MG63 (cell line): ENCODE results near the gene MORN5. TPM values are rescaled to one million over a fixed set of nuclear protein-coding genes. Genes with fewer than 3 reads are reported as not detected.

Source experiments
- DNase-seq: peaks from one replicate; pipeline ENCODE4 v3.0.0-alpha.2; 2020
- H3K27me3 ChIP-seq: fragments of 250-450 bp; sonication (Bioruptor Pico); 2 replicates; pipeline ENCODE4 v1.5.1; 2020; ENCODE audit warnings: mild to moderate bottlenecking, moderate library complexity
- H3K36me3 ChIP-seq: fragments of 250-450 bp; sonication (Bioruptor Pico); 2 replicates; pipeline ENCODE4 v1.5.1; 2020; ENCODE audit warnings: mild to moderate bottlenecking, moderate library complexity
- H3K4me3 ChIP-seq: fragments of 250-450 bp; sonication (Bioruptor Pico); 2 replicates; pipeline ENCODE4 v1.5.1; 2020; ENCODE audit warnings: mild to moderate bottlenecking, moderate library complexity
- H3K9me3 ChIP-seq: fragments of 250-450 bp; sonication (Bioruptor Pico); 2 replicates; pipeline ENCODE4 v1.5.1; 2020; ENCODE audit warnings: mild to moderate bottlenecking, moderate library complexity
- total RNA-seq: library from RNA; depleted of rRNA; stranded (reverse); fragments of >200 nt; shearing (Covaris generic); gene quantifications from 2 replicates; pipeline ENCODE4 v1.2.3, GENCODE V29; 2014; ENCODE audit warnings: low replicate concordance

Gene MORN5
- total RNA-seq, 1 experiment from 2014 or later, result not detected

- no peak for DNase-seq
- H3K36me3 ChIP-seq, result no peaks in the 10 kb centered on the region
- H3K4me3 ChIP-seq, result no peak overlapping the region
- no peaks in the 10 kb centered on the region for H3K9me3 ChIP-seq
- no peaks in the 10 kb centered on the region for H3K27me3 ChIP-seq
These were observed 26.3 kb upstream of the MORN5 start for GRCh38 chr9:122133263-122133983.

- Histone ChIP-seq H3K36me3 (no peaks in the 10 kb centered on the region), H3K9me3 (no peaks in the 10 kb centered on the region), H3K27me3 (no peaks in the 10 kb centered on the region), H3K4me3 (no peak overlapping the region)
- no peak for DNase-seq
These were observed 25.6 kb upstream of the MORN5 start for GRCh38 chr9:122133984-122134535.

- Histone ChIP-seq H3K36me3 (no peaks in the 10 kb centered on the region), H3K4me3 (no peak overlapping the region), H3K27me3 (no peaks in the 10 kb centered on the region), H3K9me3 (no peaks in the 10 kb centered on the region)
- DNase-seq, result no peak
These were observed 24.7 kb upstream of the MORN5 start for GRCh38 chr9:122134822-122135528.

GRCh38 chr9:122135529-122135859 lies 24.2 kb upstream of the MORN5 start:
- H3K9me3 ChIP-seq, result no peaks in the 10 kb centered on the region
- no peak overlapping the region for H3K4me3 ChIP-seq
- DNase-seq, result no peak
- H3K27me3 ChIP-seq, result no peaks in the 10 kb centered on the region
- no peaks in the 10 kb centered on the region for H3K36me3 ChIP-seq

GRCh38 chr9:122138560-122139268 lies 21.0 kb upstream of the MORN5 start:
- peaks cover 9% of the 10 kb centered on the region for H3K36me3 ChIP-seq
- no peak overlapping the region for H3K4me3 ChIP-seq
- H3K9me3 ChIP-seq, result no peaks in the 10 kb centered on the region
- H3K27me3 ChIP-seq, result no peaks in the 10 kb centered on the region
- DNase-seq, result no peak

- DNase-seq, result no peak
- Histone ChIP-seq H3K4me3 (no peak overlapping the region), H3K36me3 (peaks cover 19% of the 10 kb centered on the region), H3K9me3 (no peaks in the 10 kb centered on the region), H3K27me3 (no peaks in the 10 kb centered on the region)
These were observed 19.1 kb upstream of the MORN5 start for GRCh38 chr9:122140368-122141193.

- Histone ChIP-seq H3K4me3 (no peak overlapping the region), H3K36me3 (peaks cover 19% of the 10 kb centered on the region), H3K9me3 (no peaks in the 10 kb centered on the region), H3K27me3 (no peaks in the 10 kb centered on the region)
- DNase-seq, result no peak
These were observed 18.0 kb upstream of the MORN5 start for GRCh38 chr9:122141671-122142070.

DNA sequence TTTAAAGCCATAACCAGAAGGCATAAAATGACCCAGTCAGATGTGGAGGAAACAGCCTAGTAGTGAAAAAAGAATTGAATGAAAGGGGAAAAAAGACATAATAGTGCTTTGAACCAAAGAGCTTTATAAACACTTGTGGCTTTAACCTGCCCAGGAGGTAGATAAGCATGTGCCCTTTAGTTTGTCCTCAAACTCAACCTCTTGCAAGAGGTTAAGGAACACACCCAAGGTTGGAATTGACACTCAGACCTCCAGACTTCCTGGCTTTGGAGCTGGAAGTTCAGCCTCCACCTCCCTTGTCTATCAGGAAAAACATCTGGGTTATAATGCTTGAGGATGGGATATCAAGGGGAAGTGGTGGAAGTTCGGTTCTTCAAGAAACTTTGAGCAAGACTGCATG lies 16.4 kb upstream of the MORN5 start:
- no peaks in the 10 kb centered on the region for H3K27me3 ChIP-seq
- no peak for DNase-seq
- no peaks in the 10 kb centered on the region for H3K9me3 ChIP-seq
- peaks cover 28% of the 10 kb centered on the region for H3K36me3 ChIP-seq
- no peak overlapping the region for H3K4me3 ChIP-seq

- Histone ChIP-seq H3K4me3 (no peak overlapping the region), H3K36me3 (peaks cover 28% of the 10 kb centered on the region), H3K27me3 (no peaks in the 10 kb centered on the region), H3K9me3 (no peaks in the 10 kb centered on the region)
- DNase-seq, result no peak
These were observed 15.8 kb upstream of the MORN5 start for GRCh38 chr9:122143876-122144405.

GRCh38 chr9:122144836-122145591 lies 14.7 kb upstream of the MORN5 start:
- H3K36me3 ChIP-seq, result peaks cover 28% of the 10 kb centered on the region
- H3K4me3 ChIP-seq, result no peak overlapping the region
- no peaks in the 10 kb centered on the region for H3K27me3 ChIP-seq
- H3K9me3 ChIP-seq, result no peaks in the 10 kb centered on the region
- no peak for DNase-seq

DNA sequence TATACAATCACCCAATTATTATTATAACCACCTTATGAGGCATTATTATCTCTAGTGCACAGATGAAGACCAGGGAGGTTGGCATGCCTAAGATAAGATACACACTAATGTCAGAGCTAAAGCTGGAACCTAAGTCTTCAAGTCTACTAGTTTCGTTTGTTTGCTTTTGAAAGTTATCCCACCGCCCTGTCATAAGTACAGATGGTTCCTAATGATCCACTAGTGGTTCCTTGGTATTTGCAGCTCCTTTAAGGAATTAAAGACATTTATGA lies 14.2 kb upstream of the MORN5 start:
- no peak for DNase-seq
- no peaks in the 10 kb centered on the region for H3K9me3 ChIP-seq
- no peak overlapping the region for H3K4me3 ChIP-seq
- H3K27me3 ChIP-seq, result no peaks in the 10 kb centered on the region
- peaks cover 29% of the 10 kb centered on the region for H3K36me3 ChIP-seq

GRCh38 chr9:122151267-122151828 lies 8.4 kb upstream of the MORN5 start:
- no peak for DNase-seq
- H3K36me3 ChIP-seq, result peaks cover 11% of the 10 kb centered on the region

DNA sequence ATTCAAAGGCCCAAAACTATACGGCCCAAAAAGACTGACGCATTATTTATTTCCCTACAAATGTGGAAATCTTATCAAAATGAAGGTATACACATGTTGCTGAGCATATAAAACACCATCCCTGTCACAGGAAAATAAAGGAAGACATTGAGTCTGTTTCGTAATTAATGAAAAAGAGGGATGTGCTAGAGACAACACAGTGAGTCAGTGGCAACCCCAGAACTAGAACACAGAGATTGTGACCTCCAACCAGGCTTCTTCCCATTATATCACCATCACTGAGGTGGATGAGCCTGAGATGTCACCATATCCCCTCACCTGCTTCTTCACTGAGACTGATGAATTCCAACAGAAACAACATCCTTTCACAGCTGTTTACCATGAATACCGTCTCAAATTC lies 3.9 kb upstream of the MORN5 start:
- peaks cover 4% of the 10 kb centered on the region; the same call in 1 of the 2 replicates for H3K27me3 ChIP-seq
- H3K36me3 ChIP-seq, result no peaks in the 10 kb centered on the region; the same call in none of the 2 replicates
- no peak overlapping the region for H3K4me3 ChIP-seq
- no peaks in the 10 kb centered on the region for H3K9me3 ChIP-seq
- no peak for DNase-seq

More at GRCh38 chr9:122151267-122151828, 8.4 kb upstream of the MORN5 start:
- Histone ChIP-seq H3K9me3 (no peaks in the 10 kb centered on the region), H3K27me3 (no peaks in the 10 kb centered on the region), H3K4me3 (no peak overlapping the region)

DNA sequence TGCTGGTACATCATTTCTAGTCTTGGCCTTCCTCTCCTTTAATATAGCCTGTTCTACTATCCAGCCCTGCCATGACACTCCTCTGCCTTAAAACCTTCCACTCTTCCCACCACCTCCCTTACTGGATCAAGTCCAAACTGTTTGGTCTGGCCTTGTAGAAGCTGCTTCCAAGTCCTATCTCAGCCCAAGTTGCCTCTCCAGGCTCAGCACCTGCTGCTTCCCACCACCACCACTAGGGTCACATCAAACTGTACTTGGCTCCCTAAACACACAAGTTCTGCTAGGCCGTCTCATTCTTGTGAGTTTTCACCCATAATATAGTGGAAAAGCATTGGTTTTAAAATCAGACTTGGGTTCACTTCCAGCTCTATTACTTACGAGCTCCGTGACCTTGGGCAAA lies 1.5 kb upstream of the MORN5 start:
- peaks cover 2% of the 10 kb centered on the region; the same call in 1 of the 2 replicates for H3K9me3 ChIP-seq
- H3K27me3 ChIP-seq, result peaks cover 8% of the 10 kb centered on the region
- H3K36me3 ChIP-seq, result no peaks in the 10 kb centered on the region
- peak overlapping the region; percentile 88; the same call in 1 of the 2 replicates for H3K4me3 ChIP-seq
- DNase-seq, result peak; percentile 47

DNA sequence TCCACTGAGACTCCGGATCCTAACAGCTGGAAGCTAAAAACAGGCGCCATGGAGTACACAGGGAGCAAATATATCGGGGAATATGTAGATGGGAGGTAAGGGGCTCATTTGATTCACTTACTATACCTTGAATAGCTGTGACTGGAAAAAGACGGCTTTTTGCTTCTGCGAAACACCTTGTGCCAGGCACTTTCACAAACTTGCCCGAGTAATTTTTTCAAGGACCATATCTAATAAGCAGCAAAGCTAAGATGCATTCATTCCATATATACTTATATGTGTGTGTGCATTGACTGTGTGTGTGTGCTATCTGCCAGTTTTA lies 178 bp downstream of the MORN5 start:
- Histone ChIP-seq H3K9me3 (peaks cover 2% of the 10 kb centered on the region; the same call in 1 of the 2 replicates), H3K36me3 (no peaks in the 10 kb centered on the region), H3K4me3 (peak overlapping the region; percentile 88), H3K27me3 (peaks cover 15% of the 10 kb centered on the region)
- no peak for DNase-seq

- Histone ChIP-seq H3K4me3 (no peak overlapping the region), H3K9me3 (peaks cover 2% of the 10 kb centered on the region; the same call in 1 of the 2 replicates), H3K27me3 (peaks cover 15% of the 10 kb centered on the region), H3K36me3 (no peaks in the 10 kb centered on the region)
- no peak for DNase-seq
These were observed 2.7 kb downstream of the MORN5 start for GRCh38 chr9:122162415-122162814.
